A673 (cell line): ENCODE measurements around the gene TP53INP2.

Experiments
- CTCF ChIP-seq: fragments of 300-800, 200-600 bp; sonication (generic); conservative IDR thresholded peaks from 2 replicates; pipeline ENCODE4 v1.5.1; 2017; ENCODE audit warnings: low read depth, mild to moderate bottlenecking, antibody characterized with exemption, low read length, moderate library complexity, mixed read lengths
- EZH2 ChIP-seq: fragments of 200-600 bp; sonication (generic); IDR thresholded peaks from 2 replicates; pipeline ENCODE4 v1.6.1; 2017; ENCODE audit warnings: borderline replicate concordance, low read depth, mild to moderate bottlenecking, mixed read lengths, antibody characterized with exemption, low read length; ENCODE audit not compliant: poor library complexity, severe bottlenecking

- TF ChIP-seq CTCF (no peak), EZH2 (no peak)
These were observed 6.9 kb downstream of the TP53INP2 start for GRCh38 chr20:34710861-34711574.
